SK-N-SH (cell line): ENCODE data around the gene LUC7L2. TPM values are rescaled to one million over a fixed set of nuclear protein-coding genes. Genes with fewer than 3 reads are reported as not detected.

Source experiments
- CTCF ChIA-PET: fragments of 300-600, 350-600 bp; formaldehyde crosslinking; extraction: SDS; loops from one replicate; lab custom pipeline; 2021; lab: Yijun Ruan, JAX
- POLR2A ChIA-PET: fragments of 350-600 bp; sonication (Branson Sonifier 250); formaldehyde crosslinking; extraction: SDS; loops from one replicate; lab custom pipeline; 2020; ENCODE audit warnings: antibody characterized with exemption, inconsistent platforms; lab: Yijun Ruan, JAX
- DNase-seq: peaks from one replicate; pipeline ENCODE4 v3.0.0; 2012
- H2AFZ ChIP-seq: fragments of 200-600 bp; sonication (generic); 2 replicates; pipeline ENCODE4 v1.8.1; 2016; ENCODE audit warnings: antibody characterized with exemption, mild to moderate bottlenecking, low read depth
- H3F3A ChIP-seq: fragments of 200-600 bp; sonication (generic); replicated peaks from 2 replicates; pipeline ENCODE3; 2016; ENCODE audit warnings: antibody characterized with exemption, mild to moderate bottlenecking; ENCODE audit not compliant: insufficient read depth
- H3K27ac ChIP-seq, 2 experiments: fragments of 200-500 bp in 1 of 2; fragments of 200-600 bp in 1 of 2; sonication (Bioruptor generic) in 1 of 2; sonication (generic), shearing (Covaris generic) in 1 of 2; 2 replicates each; pipeline versions ENCODE4 v1.5.1 to v1.6.1; 2014 to 2016; ENCODE audit warnings: low read depth in 2 of 2, inconsistent platforms in 1 of 2, low read length in 1 of 2, mild to moderate bottlenecking in 1 of 2, mixed read lengths in 1 of 2
- H3K27me3 ChIP-seq: fragments of 200-600 bp; sonication (generic), shearing (Covaris generic); 2 replicates; pipeline ENCODE4 v1.6.1; 2016; ENCODE audit warnings: mixed run types; ENCODE audit not compliant: insufficient read depth
- H3K36me3 ChIP-seq, 2 experiments: fragments of 200-500 bp in 1 of 2; fragments of 200-600 bp in 1 of 2; sonication (Bioruptor generic) in 1 of 2; sonication (generic) in 1 of 2; replicated peaks in 1 of 2; 2 replicates each; pipeline versions ENCODE3 to v1.5.1; 2014 to 2016; ENCODE audit warnings: low read length in 1 of 2, mild to moderate bottlenecking in 1 of 2; ENCODE audit not compliant: insufficient read depth in 2 of 2, control insufficient read depth in 1 of 2
- H3K4me1 ChIP-seq, 2 experiments: fragments of 200-500 bp in 1 of 2; fragments of 200-600 bp in 1 of 2; sonication (Bioruptor generic) in 1 of 2; sonication (generic), shearing (Covaris generic) in 1 of 2; 2 replicates each; pipeline versions ENCODE4 v1.5.1 to v1.6.1; 2014 to 2016; ENCODE audit warnings: low read depth in 1 of 2, low read length in 1 of 2, mixed run types in 1 of 2; ENCODE audit not compliant: insufficient read depth in 2 of 2, control insufficient read depth in 1 of 2
- H3K4me2 ChIP-seq: fragments of 200-600 bp; sonication (generic), shearing (Covaris generic); 2 replicates; pipeline ENCODE4 v1.6.1; 2017; ENCODE audit warnings: mixed run types
- H3K4me3 ChIP-seq, 2 experiments: fragments of 200-500 bp in 1 of 2; fragments of 200-600 bp in 1 of 2; sonication (Bioruptor generic) in 1 of 2; sonication (generic), shearing (Covaris generic) in 1 of 2; 2 replicates each; pipeline versions ENCODE4 v1.5.1 to v1.8.1; 2014 to 2016; ENCODE audit warnings: low read depth in 2 of 2, inconsistent platforms in 1 of 2, low read length in 1 of 2, mild to moderate bottlenecking in 1 of 2, mixed read lengths in 1 of 2, moderate library complexity in 1 of 2
- H3K79me2 ChIP-seq: fragments of 200-600 bp; sonication (generic); 2 replicates; pipeline ENCODE4 v1.8.1; 2017; ENCODE audit warnings: mild to moderate bottlenecking; ENCODE audit not compliant: insufficient read depth
- H3K9ac ChIP-seq: fragments of 200-600 bp; sonication (generic); 2 replicates; pipeline ENCODE4 v1.6.1; 2017; ENCODE audit warnings: mixed run types
- H3K9me2 ChIP-seq: fragments of 200-600 bp; sonication (generic); 2 replicates; pipeline ENCODE4 v1.6.1; 2017; ENCODE audit warnings: mixed run types
- H3K9me3 ChIP-seq: fragments of 200-600 bp; sonication (generic); 2 replicates; pipeline ENCODE4 v1.6.1; 2017; ENCODE audit warnings: mixed run types, mild to moderate bottlenecking, moderate library complexity
- H4K20me1 ChIP-seq: fragments of 200-600 bp; sonication (generic); 2 replicates; pipeline ENCODE4 v1.6.1; 2017; ENCODE audit warnings: mild to moderate bottlenecking, mixed run types; ENCODE audit not compliant: insufficient read depth
- CHD2 ChIP-seq: fragments of 150-350 bp; IDR thresholded peaks from 2 replicates; pipeline ENCODE4 v1.6.1; 2018; ENCODE audit warnings: low read length; ENCODE audit not compliant: partially characterized antibody
- ELF1 ChIP-seq: IDR thresholded peaks from 2 replicates; pipeline ENCODE4 v1.4.0; 2012
- FOSL2 ChIP-seq: IDR thresholded peaks from 2 replicates; pipeline ENCODE4 v1.4.0; 2012; ENCODE audit warnings: low read depth, mild to moderate bottlenecking, moderate library complexity, borderline replicate concordance
- FOXM1 ChIP-seq: IDR thresholded peaks from 2 replicates; pipeline ENCODE4 v1.4.0; 2012; ENCODE audit warnings: low read depth, mild to moderate bottlenecking
- GABPA ChIP-seq: IDR thresholded peaks from 2 replicates; pipeline ENCODE4 v1.4.0; 2012; ENCODE audit warnings: low read depth, mild to moderate bottlenecking
- GATA2 ChIP-seq: sonication (generic); formaldehyde crosslinking; IDR thresholded peaks from 2 replicates; pipeline ENCODE4 v1.5.0; 2020; ENCODE audit warnings: mild to moderate bottlenecking, missing genetic modification reagents
- JUND ChIP-seq: IDR thresholded peaks from 2 replicates; pipeline ENCODE4 v1.4.0; 2012
- MXI1 ChIP-seq: IDR thresholded peaks from 2 replicates; pipeline ENCODE4 v1.6.1; 2012; ENCODE audit warnings: mild to moderate bottlenecking, low read depth, low read length, improper control_type of control experiment
- NFIC ChIP-seq: IDR thresholded peaks from 2 replicates; pipeline ENCODE4 v1.4.0; 2012; ENCODE audit warnings: borderline replicate concordance
- SIN3A ChIP-seq: IDR thresholded peaks from 2 replicates; pipeline ENCODE4 v1.6.1; 2012; ENCODE audit warnings: low read depth, mild to moderate bottlenecking, low read length, moderate library complexity, borderline replicate concordance
- WGBS: methylation state at CpG from one replicate; pipeline ENCODE4 v1.1.6; 2017; ENCODE audit warnings: low lambda C conversion rate; 5-methylcytosine and 5-hydroxymethylcytosine counted together
- polyA plus RNA-seq, 3 experiments: library from polyadenylated mRNA; depleted of rRNA; stranded (reverse); fragments of >200 nt; gene quantifications; 2 replicates each; pipeline ENCODE4 v1.2.3, GENCODE V29; 2012
- TF ChIP-seq, protein P1 (sequence below): IDR thresholded peaks from 2 replicates; pipeline ENCODE4 v1.4.0; 2012; ENCODE audit warnings: low read depth
- TF ChIP-seq, protein P2 (sequence below): fragments of 150-350 bp; IDR thresholded peaks from 2 replicates; pipeline ENCODE4 v1.6.1; 2017; ENCODE audit warnings: antibody characterized with exemption, low read length, low read depth, borderline replicate concordance
- TF ChIP-seq, protein P3 (sequence below): fragments of 200-600 bp; sonication (generic); IDR thresholded peaks from 2 replicates; pipeline ENCODE4 v1.6.1; 2017; ENCODE audit warnings: antibody characterized with exemption, mild to moderate bottlenecking, moderate library complexity
- TF ChIP-seq, protein P4 (sequence below): IDR thresholded peaks from 2 replicates; pipeline ENCODE4; 2012
- TF ChIP-seq, protein P5 (sequence below): IDR thresholded peaks from 2 replicates; pipeline ENCODE4 v1.4.0; 2012; ENCODE audit warnings: low read depth, borderline replicate concordance
- TF ChIP-seq, protein P6 (sequence below): IDR thresholded peaks from 2 replicates; pipeline ENCODE4 v1.4.0; 2012; ENCODE audit warnings: low read depth, borderline replicate concordance

The LUC7L2 gene
- polyA plus RNA-seq, 1 of the 3 experiments (the other 2 are of a cell fraction) = 45.7 TPM

DNA sequence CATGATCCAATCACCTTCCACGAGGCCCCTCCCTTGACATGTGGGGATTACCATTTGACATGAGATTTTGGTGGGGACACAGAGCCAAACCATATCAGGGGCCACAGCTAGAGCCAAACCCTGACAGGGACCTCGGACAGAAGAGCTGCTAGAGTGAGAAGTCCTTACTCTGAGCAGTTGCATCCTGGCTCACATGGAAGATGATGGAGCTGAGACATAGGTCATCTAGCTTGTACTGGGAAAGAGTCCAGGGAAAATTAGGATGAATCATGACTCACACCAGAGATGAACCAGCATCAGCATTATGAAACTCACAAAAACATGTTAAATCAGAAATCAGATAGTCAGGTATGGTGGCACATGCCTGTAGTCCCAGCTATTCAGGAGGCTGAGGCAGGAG is 31.3 kb upstream of the LUC7L2 start:
- no peaks in the 10 kb centered on the region for H3K27me3 ChIP-seq
- H3K4me1 ChIP-seq = no peaks in the 10 kb centered on the region; a peak in 1 of 4 replicates
- 13% methylated on average over 2 of the region's 2 CpGs for WGBS
- no peaks in the 10 kb centered on the region for H3K9me3 ChIP-seq
- H3K27ac ChIP-seq = peak overlapping the region in 1 of 2 experiments; percentile 20; a peak in 1 of 4 replicates
- H3K79me2 ChIP-seq = no peaks in the 10 kb centered on the region
- H3K36me3 ChIP-seq = no peaks in the 10 kb centered on the region
- H4K20me1 ChIP-seq = no peaks in the 10 kb centered on the region
- POLR2A ChIA-PET = no interaction called here
- CTCF ChIA-PET = no interaction called here
- H3K9me2 ChIP-seq = no peaks in the 10 kb centered on the region
- 0 out of 2 replicates have a peak overlapping the region, but pooled peaks have one; percentile 16 for H3K4me2 ChIP-seq
- peaks cover 7% of the 10 kb centered on the region for H3F3A ChIP-seq
- no peak for DNase-seq
- TF ChIP-seq, protein P1, sequence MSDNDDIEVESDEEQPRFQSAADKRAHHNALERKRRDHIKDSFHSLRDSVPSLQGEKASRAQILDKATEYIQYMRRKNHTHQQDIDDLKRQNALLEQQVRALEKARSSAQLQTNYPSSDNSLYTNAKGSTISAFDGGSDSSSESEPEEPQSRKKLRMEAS = no peak
- peak; percentile 68 for TF ChIP-seq NFIC
- TF ChIP-seq JUND = peak; percentile 66; the same call in 1 of the 2 replicates
- peak; percentile 87 for TF ChIP-seq FOSL2
- TF ChIP-seq, all 33 proteins: peak for 3
- Histone ChIP-seq H3K4me3 (no peak overlapping the region), H2AFZ (no peak overlapping the region), H3K9ac (no peak overlapping the region)

DNA sequence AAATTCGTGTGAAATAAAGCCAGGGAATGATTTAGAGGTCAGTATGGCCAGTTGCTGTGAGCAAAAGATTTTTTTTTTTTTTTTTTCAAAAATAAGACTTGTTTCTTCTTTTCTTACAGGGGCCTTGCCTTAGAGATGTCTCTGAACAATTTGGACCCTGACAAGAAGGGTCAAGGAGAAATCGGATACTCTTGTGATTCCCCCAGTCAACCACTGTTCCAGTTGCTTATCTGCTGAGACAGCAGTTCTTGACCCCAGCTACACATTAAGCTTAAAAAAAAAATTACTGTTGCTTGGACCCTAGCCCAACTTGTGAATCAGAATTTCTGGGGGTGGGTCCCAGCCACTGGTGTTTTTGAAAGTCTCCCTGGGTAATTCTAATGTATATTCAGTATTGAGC is 30.6 kb upstream of the LUC7L2 start:
- Histone ChIP-seq H3F3A (peaks cover 7% of the 10 kb centered on the region), H3K27me3 (no peaks in the 10 kb centered on the region), H4K20me1 (no peaks in the 10 kb centered on the region), H3K4me2 (no peak overlapping the region), H3K4me3 (no peak overlapping the region), H3K4me1 (no peaks in the 10 kb centered on the region; a peak in 1 of 4 replicates), H3K9me2 (no peaks in the 10 kb centered on the region), H3K27ac (no peak overlapping the region), H2AFZ (no peak overlapping the region), H3K9me3 (no peaks in the 10 kb centered on the region), H3K9ac (no peak overlapping the region), H3K79me2 (no peaks in the 10 kb centered on the region), H3K36me3 (no peaks in the 10 kb centered on the region)
- ChIA-PET POLR2A (no interaction called here), CTCF (interaction anchor here (1.6 kb wide), 1 partner anchor 11 kb away, joined by 6 read pairs; no protein-coding TSS in a partner anchor)
- 61% methylated on average over 2 of the region's 2 CpGs for WGBS
- no peak for DNase-seq
- TF ChIP-seq CHD2 (no peak), ELF1 (no peak), SIN3A (no peak), FOSL2 (no peak), GABPA (no peak), MXI1 (no peak), FOXM1 (no peak), JUND (no peak), GATA2 (CRISPR knock-in tag) (no peak)
- TF ChIP-seq, protein P2, sequence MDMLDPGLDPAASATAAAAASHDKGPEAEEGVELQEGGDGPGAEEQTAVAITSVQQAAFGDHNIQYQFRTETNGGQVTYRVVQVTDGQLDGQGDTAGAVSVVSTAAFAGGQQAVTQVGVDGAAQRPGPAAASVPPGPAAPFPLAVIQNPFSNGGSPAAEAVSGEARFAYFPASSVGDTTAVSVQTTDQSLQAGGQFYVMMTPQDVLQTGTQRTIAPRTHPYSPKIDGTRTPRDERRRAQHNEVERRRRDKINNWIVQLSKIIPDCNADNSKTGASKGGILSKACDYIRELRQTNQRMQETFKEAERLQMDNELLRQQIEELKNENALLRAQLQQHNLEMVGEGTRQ = no peak
- TF ChIP-seq, protein P3, sequence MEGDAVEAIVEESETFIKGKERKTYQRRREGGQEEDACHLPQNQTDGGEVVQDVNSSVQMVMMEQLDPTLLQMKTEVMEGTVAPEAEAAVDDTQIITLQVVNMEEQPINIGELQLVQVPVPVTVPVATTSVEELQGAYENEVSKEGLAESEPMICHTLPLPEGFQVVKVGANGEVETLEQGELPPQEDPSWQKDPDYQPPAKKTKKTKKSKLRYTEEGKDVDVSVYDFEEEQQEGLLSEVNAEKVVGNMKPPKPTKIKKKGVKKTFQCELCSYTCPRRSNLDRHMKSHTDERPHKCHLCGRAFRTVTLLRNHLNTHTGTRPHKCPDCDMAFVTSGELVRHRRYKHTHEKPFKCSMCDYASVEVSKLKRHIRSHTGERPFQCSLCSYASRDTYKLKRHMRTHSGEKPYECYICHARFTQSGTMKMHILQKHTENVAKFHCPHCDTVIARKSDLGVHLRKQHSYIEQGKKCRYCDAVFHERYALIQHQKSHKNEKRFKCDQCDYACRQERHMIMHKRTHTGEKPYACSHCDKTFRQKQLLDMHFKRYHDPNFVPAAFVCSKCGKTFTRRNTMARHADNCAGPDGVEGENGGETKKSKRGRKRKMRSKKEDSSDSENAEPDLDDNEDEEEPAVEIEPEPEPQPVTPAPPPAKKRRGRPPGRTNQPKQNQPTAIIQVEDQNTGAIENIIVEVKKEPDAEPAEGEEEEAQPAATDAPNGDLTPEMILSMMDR = no peak
- TF ChIP-seq, protein P4, sequence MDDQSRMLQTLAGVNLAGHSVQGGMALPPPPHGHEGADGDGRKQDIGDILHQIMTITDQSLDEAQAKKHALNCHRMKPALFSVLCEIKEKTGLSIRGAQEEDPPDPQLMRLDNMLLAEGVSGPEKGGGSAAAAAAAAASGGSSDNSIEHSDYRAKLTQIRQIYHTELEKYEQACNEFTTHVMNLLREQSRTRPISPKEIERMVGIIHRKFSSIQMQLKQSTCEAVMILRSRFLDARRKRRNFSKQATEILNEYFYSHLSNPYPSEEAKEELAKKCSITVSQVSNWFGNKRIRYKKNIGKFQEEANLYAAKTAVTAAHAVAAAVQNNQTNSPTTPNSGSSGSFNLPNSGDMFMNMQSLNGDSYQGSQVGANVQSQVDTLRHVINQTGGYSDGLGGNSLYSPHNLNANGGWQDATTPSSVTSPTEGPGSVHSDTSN = no peak
- TF ChIP-seq, protein P5, sequence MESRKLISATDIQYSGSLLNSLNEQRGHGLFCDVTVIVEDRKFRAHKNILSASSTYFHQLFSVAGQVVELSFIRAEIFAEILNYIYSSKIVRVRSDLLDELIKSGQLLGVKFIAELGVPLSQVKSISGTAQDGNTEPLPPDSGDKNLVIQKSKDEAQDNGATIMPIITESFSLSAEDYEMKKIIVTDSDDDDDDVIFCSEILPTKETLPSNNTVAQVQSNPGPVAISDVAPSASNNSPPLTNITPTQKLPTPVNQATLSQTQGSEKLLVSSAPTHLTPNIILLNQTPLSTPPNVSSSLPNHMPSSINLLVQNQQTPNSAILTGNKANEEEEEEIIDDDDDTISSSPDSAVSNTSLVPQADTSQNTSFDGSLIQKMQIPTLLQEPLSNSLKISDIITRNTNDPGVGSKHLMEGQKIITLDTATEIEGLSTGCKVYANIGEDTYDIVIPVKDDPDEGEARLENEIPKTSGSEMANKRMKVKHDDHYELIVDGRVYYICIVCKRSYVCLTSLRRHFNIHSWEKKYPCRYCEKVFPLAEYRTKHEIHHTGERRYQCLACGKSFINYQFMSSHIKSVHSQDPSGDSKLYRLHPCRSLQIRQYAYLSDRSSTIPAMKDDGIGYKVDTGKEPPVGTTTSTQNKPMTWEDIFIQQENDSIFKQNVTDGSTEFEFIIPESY = no peak
- TF ChIP-seq, protein P6, sequence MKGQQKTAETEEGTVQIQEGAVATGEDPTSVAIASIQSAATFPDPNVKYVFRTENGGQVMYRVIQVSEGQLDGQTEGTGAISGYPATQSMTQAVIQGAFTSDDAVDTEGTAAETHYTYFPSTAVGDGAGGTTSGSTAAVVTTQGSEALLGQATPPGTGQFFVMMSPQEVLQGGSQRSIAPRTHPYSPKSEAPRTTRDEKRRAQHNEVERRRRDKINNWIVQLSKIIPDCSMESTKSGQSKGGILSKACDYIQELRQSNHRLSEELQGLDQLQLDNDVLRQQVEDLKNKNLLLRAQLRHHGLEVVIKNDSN = no peak
